Measurements from ENCODE around the gene TLK2. TPM values are rescaled to one million over a fixed set of nuclear protein-coding genes. Genes with fewer than 3 reads are reported as not detected.

The TLK2 gene
- total and polyA plus RNA-seq, 2 experiments from 2014 or later: 19.6 to 56.1 TPM

GRCh38 chr17:62600805-62601204, 122.2 kb downstream of the TLK2 start:
- Histone ChIP-seq H3K27me3 (ENCODE audit: insufficient read depth) (no peaks in the 10 kb centered on the region), H3F3A (replicated peaks; ENCODE audit: low read depth) (no peaks in the 10 kb centered on the region), H4K20me1 (replicated peaks; ENCODE audit: insufficient read depth) (peaks cover 8% of the 10 kb centered on the region; the same call in 1 of the 2 replicates), H3K36me3 (ENCODE audit: insufficient read depth) (peaks cover 15% of the 10 kb centered on the region), H3K9me2 (ENCODE audit: insufficient read depth) (no peaks in the 10 kb centered on the region), H3K27ac (ENCODE audit: low read depth) (no peak overlapping the region), H3K4me3 (no peak overlapping the region), H2AFZ (no peak overlapping the region), H3K4me2 (no peak overlapping the region), H3K4me1 (ENCODE audit: insufficient read depth) (no peaks in the 10 kb centered on the region), H3K79me2 (replicated peaks; ENCODE audit: insufficient read depth) (0 out of 2 replicates have a peak, but pooled peaks cover 3% of the 10 kb centered on the region)
- TF ChIP-seq NANOG (IDR thresholded peaks at IDR 0.05; ENCODE audit: borderline replicate concordance) (no peak), EZH2phosphoT487 (IDR thresholded peaks at IDR 0.05; ENCODE audit: unreplicated experiment) (no peak), EZH2 (IDR thresholded peaks at IDR 0.05; ENCODE audit: low read depth, unreplicated experiment) (no peak), CREB1 (CRISPR knock-in tag; IDR thresholded peaks at IDR 0.05; ENCODE audit: low read depth) (no peak), POLR2AphosphoS5 (IDR thresholded peaks at IDR 0.05; ENCODE audit: low read depth) (no peak), STAT1 (IDR thresholded peaks at IDR 0.05; ENCODE audit: unreplicated experiment) (no peak), ZNF114 (CRISPR knock-in tag; IDR thresholded peaks at IDR 0.05) (no peak), REST (IDR thresholded peaks at IDR 0.05; ENCODE audit: unreplicated experiment) (no peak), ZNF331 (CRISPR knock-in tag; IDR thresholded peaks at IDR 0.05; ENCODE audit: low read depth) (no peak), JUNB (IDR thresholded peaks at IDR 0.05; ENCODE audit: unreplicated experiment) (no peak), CTCF (conservative IDR thresholded peaks at IDR 0.05; ENCODE audit: low read depth in 2 of 2) (no peak), ZNF462 (CRISPR knock-in tag; IDR thresholded peaks at IDR 0.05) (no peak), ETS1 (IDR thresholded peaks at IDR 0.05) (no peak)
- H3K4me3 Mint-ChIP-seq: no peak overlapping the region
- H3K36me3 Mint-ChIP-seq (ENCODE audit: low read depth): peaks cover 56% of the 10 kb centered on the region
- H3K4me1 Mint-ChIP-seq: no peaks in the 10 kb centered on the region
- H3K27ac Mint-ChIP-seq: no peak overlapping the region
- no peak for ATAC-seq
- H3K9me3 Mint-ChIP-seq: peaks cover 10% of the 10 kb centered on the region; the same call in 2 of the 3 replicates
- no peak for DNase-seq (ENCODE audit: low spot score)
- no peaks in the 10 kb centered on the region for H3K27me3 Mint-ChIP-seq (ENCODE audit: insufficient read depth, low read depth, poor library complexity)
